Stimulated activated CD4-positive, alpha-beta T cell treated with anti-CD3 and anti-CD28 coated beads, Interleukin-4, amount 100 ng/mL, for 4 hours (primary cell): ENCODE measurements around the gene FCAR.
"Not testable (repeated sequence)": the region's sequence is repeated elsewhere in the genome, so short reads cannot be mapped to it uniquely, and the experiment has no call there.

ENCODE experiments used
- DNase-seq, 2 experiments: peaks; one replicate each; pipeline ENCODE4 v3.0.0-alpha.2; 2020

The FCAR gene

DNA sequence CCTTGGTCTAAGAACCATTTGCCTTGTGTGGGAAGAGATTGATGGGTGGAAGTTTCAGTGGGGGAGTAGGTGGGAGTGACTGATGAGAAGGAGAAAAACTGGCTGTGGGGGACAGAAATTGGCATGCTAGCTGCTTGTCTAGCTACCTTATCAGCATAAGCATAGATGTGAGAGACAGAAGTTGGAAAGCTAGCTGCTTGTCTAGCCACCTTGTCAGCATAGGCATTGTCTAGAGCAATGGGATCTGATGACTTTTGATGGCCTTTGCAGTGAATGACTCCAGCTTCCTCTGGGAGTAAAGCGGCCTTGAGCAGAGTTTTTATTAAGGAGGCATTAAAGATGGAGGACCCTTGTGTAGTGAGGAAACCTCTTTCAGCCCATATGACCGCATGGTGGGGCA is 22.0 kb downstream of the FCAR start:
- no peak for DNase-seq

DNA sequence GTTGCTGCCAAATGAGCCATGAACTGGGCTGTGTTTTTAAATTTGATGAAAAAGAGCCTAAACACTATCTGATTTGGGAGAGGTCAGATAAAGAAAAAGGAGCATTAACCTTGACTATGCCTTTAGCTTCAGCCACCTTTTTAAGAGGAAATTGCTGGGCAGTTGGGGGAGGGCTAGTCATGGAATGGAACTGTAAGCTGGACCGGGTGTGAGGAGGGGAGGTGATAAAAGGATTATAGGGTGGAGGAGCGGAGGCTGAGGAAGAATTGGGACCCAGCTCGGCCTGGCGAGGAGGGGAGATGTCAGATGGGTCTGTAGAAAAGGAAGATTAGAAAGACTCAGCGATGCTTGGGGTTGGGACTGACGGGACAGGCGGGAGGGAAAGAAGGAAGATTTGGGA is 24.6 kb downstream of the FCAR start:
- not testable (repeated sequence) for DNase-seq

DNA sequence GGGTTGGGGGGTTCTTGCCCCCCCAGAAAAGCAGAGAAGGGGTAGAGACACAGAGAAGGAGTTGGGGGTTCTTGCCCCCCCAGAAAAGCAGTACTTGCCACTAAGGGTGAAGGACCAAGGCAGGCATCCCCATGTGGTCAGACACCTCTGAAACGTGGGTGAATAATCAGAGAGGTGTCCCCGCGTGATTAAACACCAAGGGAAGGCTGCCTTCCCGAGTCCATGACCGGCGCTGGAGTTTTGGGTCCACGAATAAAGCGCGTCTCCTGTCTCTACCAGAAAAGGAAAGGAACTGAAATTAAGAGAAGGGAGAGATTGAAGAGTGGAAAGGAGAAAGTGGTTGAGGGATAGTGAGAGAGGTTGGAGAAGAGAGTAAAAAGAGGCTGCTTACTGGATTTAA is 25.6 kb downstream of the FCAR start:
- DNase-seq: not testable (repeated sequence)

DNA sequence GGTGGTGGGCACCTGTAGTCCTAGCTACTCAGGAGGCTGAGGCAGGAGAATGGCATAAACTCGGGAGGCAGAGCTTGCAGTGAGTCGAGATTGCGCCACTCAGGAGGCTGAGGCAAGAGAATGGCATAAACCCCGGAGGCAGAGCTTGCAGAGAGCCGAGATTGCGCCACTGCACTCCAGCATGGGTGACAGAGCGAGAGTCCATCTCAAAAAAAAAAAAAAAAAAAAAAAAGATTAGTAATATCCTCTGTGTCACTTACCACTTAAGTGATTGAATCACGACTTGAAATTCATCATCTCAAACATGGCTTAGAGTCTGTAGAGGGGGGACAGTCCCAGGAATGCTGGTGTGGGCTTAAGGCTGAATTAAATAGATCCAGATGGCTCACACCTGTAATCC is 27.1 kb downstream of the FCAR start:
- not testable (repeated sequence) for DNase-seq

DNA sequence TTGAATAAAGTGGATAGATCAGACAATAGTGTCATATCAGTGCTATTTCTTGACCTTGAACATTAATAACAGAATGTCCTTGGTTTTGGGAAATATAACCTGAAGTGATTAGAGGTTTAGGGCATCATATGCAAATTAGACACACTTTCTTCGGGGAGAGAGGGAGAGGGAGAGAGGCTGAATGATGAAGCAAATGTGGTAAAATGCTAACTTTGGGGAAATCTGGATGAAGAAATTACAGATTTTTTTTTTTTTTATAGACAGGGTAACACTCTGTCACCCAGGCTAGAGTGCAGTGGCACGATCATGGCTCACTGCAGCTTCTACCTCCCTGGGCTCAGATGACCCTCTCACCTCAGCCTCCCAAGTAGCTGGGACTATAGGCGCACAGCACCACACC is 28.0 kb downstream of the FCAR start:
- no peak for DNase-seq

DNA sequence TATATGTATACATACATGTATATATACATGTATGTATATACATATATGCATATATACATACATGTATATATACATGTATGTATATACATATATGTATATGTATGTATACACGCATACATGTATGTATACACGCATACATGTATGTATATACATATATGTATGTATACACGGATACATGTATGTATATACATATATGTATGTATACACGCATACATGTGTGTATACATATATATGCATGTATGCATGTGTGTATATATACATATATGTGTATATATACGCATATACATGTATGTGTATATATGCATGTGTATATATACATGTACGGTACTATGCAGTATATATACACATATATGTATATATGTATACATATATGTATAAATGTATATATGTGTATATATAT is 29.3 kb downstream of the FCAR start:
- DNase-seq: no peak

DNA sequence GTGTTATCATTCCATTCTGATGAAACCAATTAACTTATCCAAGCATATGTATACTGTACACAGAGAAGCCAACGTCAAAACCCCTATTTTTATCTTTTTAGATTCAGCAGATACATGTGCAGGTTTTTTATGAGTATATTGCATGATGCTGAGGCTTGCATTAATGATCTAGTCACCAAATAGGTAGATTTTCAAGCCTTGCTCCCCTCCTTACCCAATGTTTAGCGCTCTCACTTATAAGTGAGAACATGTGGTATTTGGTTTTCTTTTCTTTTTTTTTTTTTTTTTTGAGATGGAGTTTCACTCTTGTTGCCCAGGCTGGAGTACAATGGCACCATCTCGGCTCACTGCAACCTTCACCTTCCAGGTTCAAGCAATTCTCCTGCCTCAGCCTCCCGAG is 30.2 kb downstream of the FCAR start:
- DNase-seq: not testable (repeated sequence)

DNA sequence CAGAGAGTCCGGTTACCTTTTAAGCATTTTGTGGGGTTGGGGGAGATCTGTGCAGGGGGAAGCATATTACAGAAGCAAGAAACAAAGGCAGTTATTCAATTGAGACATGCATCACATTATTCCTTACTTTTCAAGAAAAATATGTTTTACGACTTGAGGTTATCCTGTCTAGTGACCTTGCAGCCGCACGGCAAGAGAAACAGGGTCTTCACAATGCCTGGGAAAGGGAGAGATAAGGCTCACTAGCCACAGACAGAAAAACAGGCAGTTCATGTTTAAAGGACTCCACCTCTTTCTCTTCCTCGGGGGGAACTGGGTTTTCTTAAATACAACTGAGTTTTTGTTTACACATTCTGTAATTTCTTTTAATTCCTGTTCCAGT is 31.4 kb downstream of the FCAR start:
- no peak for DNase-seq

DNA sequence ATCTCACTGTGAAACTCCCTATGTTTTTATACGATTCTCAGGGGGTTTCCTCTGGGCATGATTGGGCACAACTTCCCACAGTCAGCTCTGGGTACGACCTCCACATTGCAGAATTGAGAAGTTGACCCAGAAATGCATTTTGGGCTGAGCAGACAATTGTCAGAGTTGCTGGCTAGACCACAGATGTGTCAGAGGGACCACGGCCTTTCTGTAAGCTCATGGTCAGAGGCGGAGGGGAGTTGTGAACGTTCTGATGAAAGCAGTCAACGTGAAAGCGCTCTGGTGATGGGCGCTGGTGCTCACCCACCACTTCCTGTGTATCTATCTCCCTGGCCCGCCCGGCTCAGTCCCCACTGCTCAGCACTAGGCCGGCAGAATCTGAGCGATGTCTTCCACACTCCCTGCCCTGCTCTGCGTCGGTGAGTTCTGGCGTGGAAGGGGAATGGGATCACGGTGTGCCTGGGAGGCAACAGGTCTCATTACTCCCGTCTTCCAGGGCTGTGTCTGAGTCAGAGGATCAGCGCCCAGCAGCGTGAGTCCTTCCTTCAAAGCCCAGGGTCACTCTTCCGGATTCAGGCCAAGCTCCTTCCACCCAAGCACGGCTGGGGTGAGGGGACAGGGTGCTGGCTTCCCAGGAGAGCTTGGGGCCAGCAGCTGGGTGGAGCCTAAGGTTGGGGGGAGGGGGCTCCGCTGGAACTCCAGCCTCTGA is 31.9 kb downstream of the FCAR start, which contains the start of gene NCR1:
Gene NCR1, plus strand, starts transcription at position 346 of the 709 bp plus-strand sequence. Its CDS starts 40 bp downstream, at position 386.
- DNase-seq: no peak

DNA sequence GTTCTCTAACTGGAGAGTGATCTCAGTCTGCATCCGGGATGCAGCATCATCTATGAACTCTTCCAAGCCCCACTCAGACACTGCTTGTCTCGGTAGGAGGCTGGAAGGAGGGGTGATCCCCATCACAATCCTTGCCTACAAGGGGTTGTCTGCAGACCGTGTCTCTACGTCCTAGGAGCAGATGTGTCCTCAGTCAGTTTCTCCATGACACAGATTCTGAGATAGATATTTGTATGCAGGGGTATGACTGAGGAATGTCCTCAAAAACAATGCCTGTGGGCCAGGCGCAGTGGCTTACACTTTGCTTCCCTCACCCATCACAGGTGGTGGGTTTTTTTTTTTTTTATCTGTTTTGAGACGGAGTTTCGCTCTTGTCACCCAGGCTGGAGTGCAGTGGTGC is 32.8 kb downstream of the FCAR start:
- DNase-seq: no peak

DNA sequence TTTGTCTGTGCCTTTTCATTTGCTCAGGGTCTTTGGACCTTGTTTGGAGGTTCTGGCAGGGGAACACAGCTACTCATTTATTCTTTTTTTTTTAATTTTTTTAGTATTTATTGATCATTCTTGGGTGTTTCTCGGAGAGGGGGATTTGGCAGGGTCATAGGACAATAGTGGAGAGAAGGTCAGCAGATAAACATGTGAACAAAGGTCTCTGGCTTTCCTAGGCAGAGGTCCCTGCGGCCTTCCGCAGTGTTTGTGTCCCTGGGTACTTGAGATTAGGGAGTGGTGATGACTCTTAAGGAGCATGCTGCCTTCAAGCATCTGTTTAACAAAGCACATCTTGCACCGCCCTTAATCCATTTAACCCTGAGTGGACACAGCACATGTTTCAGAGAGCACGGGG is 33.9 kb downstream of the FCAR start:
- DNase-seq: not testable (repeated sequence)

DNA sequence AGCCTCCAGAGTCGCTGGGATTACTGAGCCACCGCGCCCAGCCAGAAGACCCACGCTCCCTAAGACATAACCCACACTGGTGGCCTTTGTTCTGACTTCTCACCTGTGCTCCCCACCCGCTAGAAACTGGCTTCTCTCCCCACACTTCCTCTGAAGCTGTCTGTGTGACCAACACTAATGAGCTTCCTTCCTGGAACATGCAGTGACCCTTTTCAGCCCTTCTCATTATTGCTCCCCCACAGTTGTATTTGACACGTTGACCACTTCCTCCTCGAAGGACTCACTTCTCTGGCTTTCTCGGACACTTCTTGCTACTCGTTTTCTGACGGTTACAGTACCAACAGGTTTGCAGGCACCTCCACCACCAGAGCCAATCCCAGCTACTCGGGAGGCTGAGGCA is 42.8 kb downstream of the FCAR start:
- DNase-seq: no peak

DNA sequence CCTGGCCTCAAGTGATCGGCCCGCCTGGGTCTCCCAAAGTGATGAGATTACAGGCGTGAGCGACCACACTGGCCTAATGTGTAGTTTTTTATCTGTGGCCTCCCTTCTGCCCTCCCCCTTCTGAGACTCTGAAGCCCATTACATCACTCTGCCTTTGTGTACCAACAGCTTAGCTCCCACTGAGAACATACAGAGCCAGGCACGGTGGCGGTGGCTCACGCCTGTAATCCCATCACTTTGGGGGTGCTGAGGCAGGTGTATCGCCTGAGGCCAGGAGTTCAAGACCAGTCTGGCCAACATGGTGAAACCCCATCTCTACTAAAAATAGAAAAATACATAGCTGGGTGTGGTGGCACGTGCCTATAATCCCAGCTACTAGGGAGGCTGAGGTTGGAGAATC is 44.5 kb downstream of the FCAR start:
- no peak for DNase-seq

DNA sequence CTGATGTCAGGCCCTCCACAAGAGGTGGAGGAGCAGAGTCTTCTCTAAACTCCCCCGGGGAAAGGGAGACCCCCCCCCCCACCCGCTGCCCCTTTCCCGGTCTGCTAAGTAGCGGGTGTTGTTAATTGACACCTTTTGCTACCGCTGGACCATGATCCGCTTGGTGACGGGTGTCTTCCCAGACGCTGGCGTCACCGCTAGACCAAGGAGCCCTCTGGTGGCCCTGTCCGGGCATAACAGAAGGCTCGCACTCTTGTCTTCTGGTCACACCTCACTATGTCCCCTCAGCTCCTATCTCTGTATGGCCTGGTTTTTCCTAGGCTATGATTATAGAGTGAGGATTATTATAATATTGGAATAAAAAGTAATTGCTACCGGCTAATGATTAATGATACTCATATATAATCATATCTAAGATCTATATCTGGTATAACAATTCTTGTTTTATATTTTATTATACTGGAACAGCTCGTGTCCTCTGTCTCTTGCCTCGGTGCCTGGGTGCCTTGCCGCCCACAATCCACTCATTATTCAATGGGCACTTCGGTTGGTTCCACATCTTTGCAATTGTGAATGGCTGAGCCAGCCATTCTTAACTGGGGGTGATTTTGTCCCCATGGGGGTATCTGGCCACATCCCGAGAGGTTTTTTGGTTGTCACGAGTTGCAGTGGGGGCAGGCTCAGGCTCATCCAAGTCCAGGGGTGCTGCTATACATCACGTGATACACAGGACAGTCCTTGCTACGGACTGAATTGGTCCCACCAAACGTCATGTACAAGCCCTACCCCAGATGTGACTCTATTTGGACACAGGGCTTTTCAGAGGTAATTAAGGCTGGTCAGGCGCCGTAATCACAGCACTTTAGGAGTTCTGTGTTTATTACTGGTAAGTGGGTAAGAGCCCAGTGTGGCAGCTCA is 45.9 kb downstream of the FCAR start:
- not testable (repeated sequence) for DNase-seq

DNA sequence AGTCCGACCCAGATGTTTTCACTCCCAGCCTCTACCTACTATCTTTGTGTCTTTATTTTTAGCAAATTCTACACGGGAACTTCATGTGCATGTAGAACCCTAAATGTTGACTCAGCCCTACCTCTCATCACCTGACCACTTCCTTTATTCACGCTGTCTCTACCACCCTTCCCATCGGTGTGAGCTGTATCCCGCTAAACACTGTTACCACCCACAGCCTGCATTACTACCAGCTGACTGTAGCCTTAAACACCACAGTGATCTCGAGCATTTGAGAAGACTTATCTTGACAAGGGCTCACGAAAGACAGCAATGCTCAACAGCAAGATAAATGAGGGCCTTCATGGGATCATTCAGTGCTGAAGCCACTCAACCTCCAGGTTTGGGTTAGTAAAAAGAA is 47.0 kb downstream of the FCAR start:
- no peak for DNase-seq

DNA sequence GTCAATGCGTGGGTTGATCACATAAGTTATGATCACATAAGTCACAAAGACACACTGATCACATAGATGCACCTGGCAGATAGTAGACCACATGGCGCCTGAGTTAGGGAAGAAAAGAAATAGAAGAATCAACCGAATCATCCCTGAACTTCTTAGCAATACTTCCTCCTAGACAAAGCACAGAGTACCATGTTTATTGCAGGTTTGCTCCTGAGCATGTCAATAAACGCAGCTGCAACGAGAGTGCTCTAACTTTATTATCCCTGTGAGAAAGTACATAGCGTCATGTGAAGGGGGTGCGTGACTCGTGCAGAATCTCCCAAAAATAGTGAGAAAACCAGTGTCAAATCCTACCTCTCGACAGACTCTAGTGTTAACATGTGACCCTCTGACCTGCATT is 49.2 kb downstream of the FCAR start:
- DNase-seq: no peak

DNA sequence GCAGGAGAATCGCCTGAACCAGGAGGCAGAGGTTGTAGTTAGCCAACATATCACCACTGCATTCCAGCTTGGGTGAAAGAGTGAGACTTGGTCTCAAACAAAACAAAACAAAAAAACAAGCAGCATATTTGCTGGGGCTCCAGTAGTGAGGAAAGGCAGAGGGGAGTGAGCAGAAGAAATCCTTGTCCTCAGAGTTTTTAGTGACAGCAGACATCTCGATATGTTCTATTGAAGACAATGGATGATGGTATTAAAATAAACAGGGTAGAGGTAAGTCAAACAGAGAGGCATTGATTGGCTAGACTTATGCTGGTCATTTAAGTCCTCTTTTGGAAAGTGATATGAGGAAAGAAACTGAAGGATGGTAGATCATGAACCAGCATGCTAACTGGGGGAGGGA is 54.3 kb downstream of the FCAR start:
- DNase-seq: no peak

DNA sequence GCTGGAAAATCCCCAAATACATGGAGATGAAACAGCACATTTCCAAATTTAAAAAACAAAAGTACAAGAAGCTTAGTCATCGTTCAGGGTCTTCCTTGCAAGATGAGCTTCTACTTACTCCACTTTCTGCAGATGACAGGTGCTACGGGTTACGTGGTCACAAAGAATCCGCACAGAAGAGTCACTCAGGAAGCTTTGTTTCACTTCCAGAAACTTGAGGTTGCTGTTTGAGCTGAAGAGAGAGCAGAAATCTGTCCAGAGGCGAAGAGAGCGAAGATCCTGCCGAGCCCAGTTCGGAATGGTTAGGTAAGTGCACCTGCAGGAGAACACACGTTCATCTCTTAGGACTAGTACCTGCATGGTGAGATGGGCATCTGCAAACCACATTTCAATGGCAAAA is 63.9 kb downstream of the FCAR start:
- DNase-seq: no peak

DNA sequence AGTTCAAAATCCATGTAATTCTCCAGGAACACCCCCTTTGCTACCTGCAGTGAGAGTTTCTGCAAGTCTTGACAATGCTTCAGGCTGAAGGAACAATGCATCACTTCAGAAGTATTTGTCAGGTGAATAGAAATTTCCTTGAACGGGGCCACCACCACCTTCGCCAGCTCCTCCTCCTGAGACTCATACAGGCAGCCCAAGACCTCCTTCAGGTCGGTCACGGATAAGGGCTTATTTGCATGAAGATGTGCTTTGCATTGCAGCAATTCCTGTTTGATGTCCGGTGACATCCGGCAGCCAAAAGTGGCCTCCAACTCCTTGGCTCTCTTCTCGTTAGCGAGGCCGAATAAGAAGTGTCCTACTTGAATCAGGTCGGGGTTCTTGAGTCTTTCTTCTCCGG is 64.9 kb downstream of the FCAR start:
- DNase-seq: no peak

DNA sequence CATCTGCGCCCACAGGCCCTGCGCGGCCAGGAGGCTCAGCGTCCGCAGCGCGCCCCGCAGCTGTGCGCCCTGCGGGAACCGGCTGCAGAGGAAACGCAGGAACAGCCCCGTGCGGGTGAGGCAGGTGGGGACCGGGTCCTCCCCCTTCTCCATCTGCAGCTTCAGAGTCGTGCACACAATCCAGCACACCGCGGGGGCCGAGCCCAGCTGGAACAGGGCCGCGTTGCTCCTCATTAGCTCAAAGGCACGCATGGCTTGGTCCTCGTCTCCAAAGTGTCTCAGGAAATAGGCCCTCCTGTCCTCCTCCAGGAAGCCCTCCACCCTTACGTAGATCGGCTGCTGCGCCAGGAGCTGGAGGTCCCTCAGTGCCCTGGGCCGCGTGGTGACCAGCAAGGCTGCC is 65.5 kb downstream of the FCAR start:
- not testable (repeated sequence) for DNase-seq
